ENCODE results near the gene AMT.

- no peak for TF ChIP-seq GATA2 (IDR thresholded peaks at IDR 0.05; ENCODE audit: low read depth, low read length)
- TF ChIP-seq GATA3 (IDR thresholded peaks at IDR 0.05; ENCODE audit: low read depth, low read length) = no peak
These were observed 6.2 kb downstream of the AMT start for GRCh38 chr3:49415931-49416601.

Measured in SH-SY5Y (cell line).